RKO (cell line): ENCODE measurements around the gene SLC35A3.
A peak's percentile ranks its signal among the peaks of the same experiment; 100 is the strongest.
"Not testable (repeated sequence)": the region's sequence is repeated elsewhere in the genome, so short reads cannot be mapped to it uniquely, and the experiment has no call there.

Source experiments
- DNase-seq: peaks from one replicate; pipeline ENCODE4 v3.0.0-alpha.2; 2016; ENCODE audit warnings: low spot score

SLC35A3 gene

GRCh38 chr1:99975529-99975928, 5.7 kb downstream of the SLC35A3 start:
- no peak for DNase-seq

- not testable (repeated sequence) for DNase-seq
Observed at GRCh38 chr1:99977326-99977725, 7.5 kb downstream of the SLC35A3 start.

GRCh38 chr1:99978218-99978617, 8.4 kb downstream of the SLC35A3 start:
- no peak for DNase-seq

GRCh38 chr1:99979091-99979490, 9.3 kb downstream of the SLC35A3 start:
- DNase-seq = no peak

GRCh38 chr1:99980928-99981327, 11.1 kb downstream of the SLC35A3 start:
- DNase-seq = no peak

- no peak for DNase-seq
Observed at GRCh38 chr1:99986656-99987225, 16.9 kb downstream of the SLC35A3 start.

GRCh38 chr1:99988210-99988765, 18.5 kb downstream of the SLC35A3 start:
- no peak for DNase-seq

- no peak for DNase-seq
Observed at GRCh38 chr1:99992044-99992722, 22.4 kb downstream of the SLC35A3 start.

- DNase-seq = no peak
Observed at GRCh38 chr1:99992760-99993467, 23.1 kb downstream of the SLC35A3 start.

- no peak for DNase-seq
Observed at GRCh38 chr1:99993468-99993845, 23.7 kb downstream of the SLC35A3 start.

- DNase-seq = no peak
Observed at GRCh38 chr1:99994496-99994895, 24.7 kb downstream of the SLC35A3 start.

GRCh38 chr1:99996951-99997350, 27.2 kb downstream of the SLC35A3 start:
- no peak for DNase-seq

- DNase-seq = no peak
Observed at GRCh38 chr1:100001462-100001861, 31.7 kb downstream of the SLC35A3 start.

- DNase-seq = no peak
Observed at GRCh38 chr1:100005424-100005823, 35.6 kb downstream of the SLC35A3 start.

- no peak for DNase-seq
Observed at GRCh38 chr1:100006688-100007087, 36.9 kb downstream of the SLC35A3 start.

GRCh38 chr1:100009458-100009857, 39.7 kb downstream of the SLC35A3 start:
- DNase-seq = no peak

GRCh38 chr1:100010804-100011203, 41.0 kb downstream of the SLC35A3 start:
- DNase-seq = no peak

GRCh38 chr1:100019220-100019619, 49.4 kb downstream of the SLC35A3 start:
- DNase-seq = no peak

GRCh38 chr1:100023482-100023881, 53.7 kb downstream of the SLC35A3 start:
- DNase-seq = no peak

GRCh38 chr1:100027212-100027611, 57.4 kb downstream of the SLC35A3 start:
- no peak for DNase-seq

- no peak for DNase-seq
Observed at GRCh38 chr1:100028765-100029164, 59.0 kb downstream of the SLC35A3 start.

GRCh38 chr1:100034470-100034869, 64.7 kb downstream of the SLC35A3 start:
- DNase-seq = peak; percentile 67

GRCh38 chr1:100035214-100035613, 65.4 kb downstream of the SLC35A3 start:
- DNase-seq = no peak
